ENCODE measurements around the gene GPR176. TPM values are rescaled to one million over a fixed set of nuclear protein-coding genes. Genes with fewer than 3 reads are reported as not detected.

GPR176 gene
- polyA plus RNA-seq, 1 of the 3 experiments (the other 2 are of a cell fraction), result 21.9 TPM

DNA sequence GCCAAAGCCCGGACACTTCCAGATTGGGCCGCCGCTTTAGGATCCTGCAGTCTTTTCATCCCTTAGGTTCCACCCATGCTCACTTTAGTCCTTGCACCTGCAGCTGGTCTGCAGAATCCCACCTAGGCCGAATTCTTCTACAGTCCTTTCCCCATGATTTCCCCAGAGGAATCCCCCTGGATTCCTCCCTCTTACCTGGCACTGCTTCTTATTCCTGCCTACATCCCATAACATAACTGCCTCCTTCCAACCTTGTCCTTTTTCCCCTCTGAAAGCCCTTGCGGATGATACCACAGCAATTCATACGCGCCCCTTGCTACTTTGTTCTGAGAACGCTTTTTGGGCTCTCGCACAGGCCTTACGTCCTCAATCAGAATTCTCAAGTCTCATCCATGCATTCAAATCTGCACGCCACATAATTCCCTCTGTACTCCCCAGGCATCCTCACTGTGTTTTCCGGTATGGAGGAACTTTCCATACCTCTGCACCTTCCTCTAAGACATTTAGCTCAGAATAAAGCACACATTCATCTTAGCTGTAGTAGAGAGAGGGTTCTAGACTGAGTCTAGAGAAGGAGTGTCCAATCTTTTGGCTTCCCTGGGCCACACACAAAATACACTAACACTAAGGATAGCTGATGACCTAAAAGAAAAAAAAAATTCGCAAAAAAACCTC, 14.5 kb upstream of the GPR176 start:
- ChIA-PET POLR2A (interaction anchor here (1.5 to 2.0 kb wide), 3 partner anchors 13 to 152 kb away, joined by 3 to 6 read pairs (median 4); partner anchors contain the start of gene FSIP1), CTCF (interaction anchor here (0.6 to 1.6 kb wide), 7 partner anchors 8 to 715 kb away, joined by 3 to 5 read pairs (median 3); partner anchors contain the start of gene FSIP1)
- Histone ChIP-seq H3K9me3 (no peaks in the 10 kb centered on the region), H3K4me2 (peak overlapping the region; percentile 96), H3K4me3 (ENCODE audit: low read depth in 2 of 2, low read length in 1 of 2) (peak overlapping the region; percentile 78 to 88), H3K36me3 (replicated peaks in 1 of 2; ENCODE audit: control insufficient read depth in 1 of 2, insufficient read depth in 2 of 2, low read length in 1 of 2) (peaks cover 10 to 30% of the 10 kb centered on the region in 2 experiments), H3K79me2 (ENCODE audit: insufficient read depth) (peaks cover 53% of the 10 kb centered on the region), H3K4me1 (ENCODE audit: control insufficient read depth in 1 of 2, insufficient read depth in 2 of 2, low read depth in 1 of 2, low read length in 1 of 2) (peaks cover 0 to 23% of the 10 kb centered on the region in 2 experiments; a peak in 3 of 4 replicates), H2AFZ (ENCODE audit: low read depth) (peak overlapping the region; percentile 70; the same call in 1 of the 2 replicates), H3K27me3 (ENCODE audit: insufficient read depth) (no peaks in the 10 kb centered on the region), H3F3A (replicated peaks; ENCODE audit: insufficient read depth) (peaks cover 35% of the 10 kb centered on the region), H3K27ac (ENCODE audit: low read depth in 2 of 2, low read length in 1 of 2) (peak overlapping the region; percentile 78 to 98), H3K9ac (peak overlapping the region; percentile 88), H4K20me1 (ENCODE audit: insufficient read depth) (no peaks in the 10 kb centered on the region), H3K9me2 (no peaks in the 10 kb centered on the region)
- no peak for TF ChIP-seq CHD2 (IDR thresholded peaks at IDR 0.05; ENCODE audit: low read length, partially characterized antibody)
- TF ChIP-seq, protein P1, sequence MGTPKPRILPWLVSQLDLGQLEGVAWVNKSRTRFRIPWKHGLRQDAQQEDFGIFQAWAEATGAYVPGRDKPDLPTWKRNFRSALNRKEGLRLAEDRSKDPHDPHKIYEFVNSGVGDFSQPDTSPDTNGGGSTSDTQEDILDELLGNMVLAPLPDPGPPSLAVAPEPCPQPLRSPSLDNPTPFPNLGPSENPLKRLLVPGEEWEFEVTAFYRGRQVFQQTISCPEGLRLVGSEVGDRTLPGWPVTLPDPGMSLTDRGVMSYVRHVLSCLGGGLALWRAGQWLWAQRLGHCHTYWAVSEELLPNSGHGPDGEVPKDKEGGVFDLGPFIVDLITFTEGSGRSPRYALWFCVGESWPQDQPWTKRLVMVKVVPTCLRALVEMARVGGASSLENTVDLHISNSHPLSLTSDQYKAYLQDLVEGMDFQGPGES (IDR thresholded peaks at IDR 0.05; ENCODE audit: low read depth, low read length), result no peak
- TF ChIP-seq, protein P2, sequence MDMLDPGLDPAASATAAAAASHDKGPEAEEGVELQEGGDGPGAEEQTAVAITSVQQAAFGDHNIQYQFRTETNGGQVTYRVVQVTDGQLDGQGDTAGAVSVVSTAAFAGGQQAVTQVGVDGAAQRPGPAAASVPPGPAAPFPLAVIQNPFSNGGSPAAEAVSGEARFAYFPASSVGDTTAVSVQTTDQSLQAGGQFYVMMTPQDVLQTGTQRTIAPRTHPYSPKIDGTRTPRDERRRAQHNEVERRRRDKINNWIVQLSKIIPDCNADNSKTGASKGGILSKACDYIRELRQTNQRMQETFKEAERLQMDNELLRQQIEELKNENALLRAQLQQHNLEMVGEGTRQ (IDR thresholded peaks at IDR 0.05; ENCODE audit: borderline replicate concordance, low read depth, low read length), result no peak
- TF ChIP-seq EZH2phosphoT487 (IDR thresholded peaks at IDR 0.05; ENCODE audit: borderline replicate concordance, low read depth), result no peak
- TF ChIP-seq, protein P3, sequence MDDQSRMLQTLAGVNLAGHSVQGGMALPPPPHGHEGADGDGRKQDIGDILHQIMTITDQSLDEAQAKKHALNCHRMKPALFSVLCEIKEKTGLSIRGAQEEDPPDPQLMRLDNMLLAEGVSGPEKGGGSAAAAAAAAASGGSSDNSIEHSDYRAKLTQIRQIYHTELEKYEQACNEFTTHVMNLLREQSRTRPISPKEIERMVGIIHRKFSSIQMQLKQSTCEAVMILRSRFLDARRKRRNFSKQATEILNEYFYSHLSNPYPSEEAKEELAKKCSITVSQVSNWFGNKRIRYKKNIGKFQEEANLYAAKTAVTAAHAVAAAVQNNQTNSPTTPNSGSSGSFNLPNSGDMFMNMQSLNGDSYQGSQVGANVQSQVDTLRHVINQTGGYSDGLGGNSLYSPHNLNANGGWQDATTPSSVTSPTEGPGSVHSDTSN (IDR thresholded peaks at IDR 0.05), result no peak
- 51% methylated on average over 11 of the region's 13 CpGs for WGBS (ENCODE audit: low lambda C conversion rate)
- peak; percentile 15 for DNase-seq

DNA sequence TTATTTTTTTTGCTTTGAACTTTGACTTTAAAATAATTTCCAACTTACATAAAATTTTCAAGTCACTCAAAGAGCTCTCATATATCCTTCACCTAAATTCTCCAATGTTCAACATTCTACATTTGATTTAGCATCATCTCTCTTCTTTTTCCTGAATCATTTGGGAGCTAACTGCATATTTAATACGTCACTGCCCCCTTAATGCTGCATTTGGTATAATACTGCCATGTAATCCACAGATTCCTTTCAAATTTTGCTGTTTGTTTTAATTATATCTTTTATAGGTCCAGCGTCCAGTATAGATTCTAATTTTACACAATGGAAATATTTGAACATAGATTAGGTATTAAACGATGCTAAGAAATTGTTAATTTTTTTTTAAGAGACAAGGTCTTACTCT, 11.5 kb upstream of the GPR176 start:
- Histone ChIP-seq H3K27ac (ENCODE audit: low read depth in 2 of 2, low read length in 1 of 2) (no peak overlapping the region), H3K4me1 (ENCODE audit: control insufficient read depth in 1 of 2, insufficient read depth in 2 of 2, low read depth in 1 of 2, low read length in 1 of 2) (peaks cover 0 to 16% of the 10 kb centered on the region in 2 experiments; a peak in 2 of 4 replicates), H3F3A (replicated peaks; ENCODE audit: insufficient read depth) (peaks cover 28% of the 10 kb centered on the region), H2AFZ (ENCODE audit: low read depth) (no peak overlapping the region), H3K9me2 (no peaks in the 10 kb centered on the region), H3K36me3 (replicated peaks in 1 of 2; ENCODE audit: control insufficient read depth in 1 of 2, insufficient read depth in 2 of 2, low read length in 1 of 2) (peaks cover 0 to 12% of the 10 kb centered on the region in 2 experiments), H3K9ac (no peak overlapping the region), H3K4me2 (no peak overlapping the region), H3K27me3 (ENCODE audit: insufficient read depth) (no peaks in the 10 kb centered on the region), H3K9me3 (no peaks in the 10 kb centered on the region), H4K20me1 (ENCODE audit: insufficient read depth) (no peaks in the 10 kb centered on the region), H3K4me3 (ENCODE audit: low read depth in 2 of 2, low read length in 1 of 2) (no peak overlapping the region), H3K79me2 (ENCODE audit: insufficient read depth) (peaks cover 25% of the 10 kb centered on the region)
- TF ChIP-seq RAD21 (IDR thresholded peaks at IDR 0.05; ENCODE audit: low read length) (peak; percentile 56), JUND (IDR thresholded peaks at IDR 0.05) (no peak)
- TF ChIP-seq, protein P2 (IDR thresholded peaks at IDR 0.05; ENCODE audit: borderline replicate concordance, low read depth, low read length), result no peak
- TF ChIP-seq, protein P4, sequence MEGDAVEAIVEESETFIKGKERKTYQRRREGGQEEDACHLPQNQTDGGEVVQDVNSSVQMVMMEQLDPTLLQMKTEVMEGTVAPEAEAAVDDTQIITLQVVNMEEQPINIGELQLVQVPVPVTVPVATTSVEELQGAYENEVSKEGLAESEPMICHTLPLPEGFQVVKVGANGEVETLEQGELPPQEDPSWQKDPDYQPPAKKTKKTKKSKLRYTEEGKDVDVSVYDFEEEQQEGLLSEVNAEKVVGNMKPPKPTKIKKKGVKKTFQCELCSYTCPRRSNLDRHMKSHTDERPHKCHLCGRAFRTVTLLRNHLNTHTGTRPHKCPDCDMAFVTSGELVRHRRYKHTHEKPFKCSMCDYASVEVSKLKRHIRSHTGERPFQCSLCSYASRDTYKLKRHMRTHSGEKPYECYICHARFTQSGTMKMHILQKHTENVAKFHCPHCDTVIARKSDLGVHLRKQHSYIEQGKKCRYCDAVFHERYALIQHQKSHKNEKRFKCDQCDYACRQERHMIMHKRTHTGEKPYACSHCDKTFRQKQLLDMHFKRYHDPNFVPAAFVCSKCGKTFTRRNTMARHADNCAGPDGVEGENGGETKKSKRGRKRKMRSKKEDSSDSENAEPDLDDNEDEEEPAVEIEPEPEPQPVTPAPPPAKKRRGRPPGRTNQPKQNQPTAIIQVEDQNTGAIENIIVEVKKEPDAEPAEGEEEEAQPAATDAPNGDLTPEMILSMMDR (IDR thresholded peaks at IDR 0.05), result peak; percentile 42
- WGBS (ENCODE audit: low lambda C conversion rate), result 53% methylated on average over 3 of the region's 3 CpGs
- POLR2A ChIA-PET, result no interaction called here
- DNase-seq, result no peak
- CTCF ChIA-PET, result interaction anchor here (0.7 to 1.7 kb wide), 6 partner anchors 12 to 1468 kb away, joined by 3 to 5 read pairs (median 4); partner anchors contain the start of genes FSIP1 and GPR176

Data from SK-N-SH (cell line).